T-helper 17 cell (primary cell): ENCODE data around the gene SYNGR1. TPM values are rescaled to one million over a fixed set of nuclear protein-coding genes. Genes with fewer than 3 reads are reported as not detected.
"Not testable (repeated sequence)": the region's sequence is repeated elsewhere in the genome, so short reads cannot be mapped to it uniquely, and the experiment has no call there.

Experiments
- ATAC-seq: fragments of 150-1000 bp; cut with Tn5 transposase; 2 replicates; pipeline ENCODE4 v1.10.0; 2021; ENCODE audit warnings: mild to moderate bottlenecking, moderate library complexity
- DNase-seq, 3 donors: peaks; one replicate each; pipeline versions ENCODE4 v3.0.0 to v3.0.0-alpha.2; 2020 to 2021
- H3K9me3 ChIP-seq: one replicate; pipeline ENCODE4 v1.7.0; 2013; ENCODE audit warnings: low read length, mild to moderate bottlenecking; ENCODE audit not compliant: control insufficient read depth, poor library complexity, severe bottlenecking
- H3K27ac Mint-ChIP-seq: one replicate; pipeline ENCODE4 v1.8.0; 2022; ENCODE audit warnings: mild to moderate bottlenecking, moderate library complexity, mixed read lengths
- H3K27me3 Mint-ChIP-seq: one replicate; pipeline ENCODE4 v1.8.0; 2022; ENCODE audit warnings: mixed read lengths
- H3K36me3 Mint-ChIP-seq: one replicate; pipeline ENCODE4 v1.8.0; 2022; ENCODE audit warnings: low read depth, mixed read lengths
- H3K4me1 Mint-ChIP-seq: one replicate; pipeline ENCODE4 v1.8.0; 2022; ENCODE audit warnings: mild to moderate bottlenecking, mixed read lengths
- H3K4me3 Mint-ChIP-seq: one replicate; pipeline ENCODE4 v1.8.0; 2022; ENCODE audit warnings: mild to moderate bottlenecking, moderate library complexity, mixed read lengths
- total RNA-seq, 4 donors: library from RNA in 2 of 4; stranded (reverse) in 2 of 4; gene quantifications; one replicate each; pipeline ENCODE4 v1.2.3 and lab custom pipeline; 2022 to 2026

Gene SYNGR1
- total RNA-seq, 2 donors from 2014 or later: 0.47 to 1.1 TPM

GRCh38 chr22:39311592-39312400 lies 38.0 kb upstream of the SYNGR1 start:
- Mint-ChIP-seq H3K36me3 (peaks cover 3% of the 10 kb centered on the region), H3K4me3 (no peak overlapping the region), H3K27me3 (no peaks in the 10 kb centered on the region), H3K4me1 (peaks cover 31% of the 10 kb centered on the region), H3K27ac (peak overlapping the region; percentile 49)
- ATAC-seq (no peak), DNase-seq (no peak)
- no peaks in the 10 kb centered on the region for H3K9me3 ChIP-seq

DNA sequence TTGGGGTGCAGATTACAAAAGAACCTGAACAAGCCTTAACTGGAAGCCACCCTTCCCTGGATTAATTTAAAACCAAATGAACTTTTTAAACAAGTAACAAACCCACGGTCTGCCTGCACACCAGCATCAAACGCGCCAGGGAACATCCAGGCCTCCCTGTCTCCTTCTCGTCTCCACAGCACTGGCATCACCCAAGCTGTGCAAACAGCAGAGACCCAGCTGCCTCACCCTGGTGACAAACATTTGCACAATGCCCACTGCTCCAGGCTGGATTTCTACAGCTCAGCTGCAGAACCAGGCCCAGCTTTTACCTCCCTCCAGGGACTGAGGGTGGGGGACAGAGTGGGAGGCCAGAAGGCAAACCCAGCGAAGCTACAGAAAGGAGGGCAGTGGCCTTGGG lies 37.4 kb upstream of the SYNGR1 start:
- ATAC-seq: no peak
- H3K4me3 Mint-ChIP-seq: no peak overlapping the region
- peak overlapping the region; percentile 78 for H3K27ac Mint-ChIP-seq
- no peak for DNase-seq
- no peaks in the 10 kb centered on the region for H3K9me3 ChIP-seq
- H3K4me1 Mint-ChIP-seq: peaks cover 36% of the 10 kb centered on the region
- H3K27me3 Mint-ChIP-seq: no peaks in the 10 kb centered on the region
- H3K36me3 Mint-ChIP-seq: peaks cover 3% of the 10 kb centered on the region

GRCh38 chr22:39313258-39314001 lies 36.4 kb upstream of the SYNGR1 start:
- Mint-ChIP-seq H3K27me3 (no peaks in the 10 kb centered on the region), H3K27ac (peak overlapping the region; percentile 78), H3K36me3 (peaks cover 3% of the 10 kb centered on the region), H3K4me3 (peak overlapping the region; percentile 41), H3K4me1 (peaks cover 45% of the 10 kb centered on the region)
- DNase-seq (no peak), ATAC-seq (no peak)
- no peaks in the 10 kb centered on the region for H3K9me3 ChIP-seq

DNA sequence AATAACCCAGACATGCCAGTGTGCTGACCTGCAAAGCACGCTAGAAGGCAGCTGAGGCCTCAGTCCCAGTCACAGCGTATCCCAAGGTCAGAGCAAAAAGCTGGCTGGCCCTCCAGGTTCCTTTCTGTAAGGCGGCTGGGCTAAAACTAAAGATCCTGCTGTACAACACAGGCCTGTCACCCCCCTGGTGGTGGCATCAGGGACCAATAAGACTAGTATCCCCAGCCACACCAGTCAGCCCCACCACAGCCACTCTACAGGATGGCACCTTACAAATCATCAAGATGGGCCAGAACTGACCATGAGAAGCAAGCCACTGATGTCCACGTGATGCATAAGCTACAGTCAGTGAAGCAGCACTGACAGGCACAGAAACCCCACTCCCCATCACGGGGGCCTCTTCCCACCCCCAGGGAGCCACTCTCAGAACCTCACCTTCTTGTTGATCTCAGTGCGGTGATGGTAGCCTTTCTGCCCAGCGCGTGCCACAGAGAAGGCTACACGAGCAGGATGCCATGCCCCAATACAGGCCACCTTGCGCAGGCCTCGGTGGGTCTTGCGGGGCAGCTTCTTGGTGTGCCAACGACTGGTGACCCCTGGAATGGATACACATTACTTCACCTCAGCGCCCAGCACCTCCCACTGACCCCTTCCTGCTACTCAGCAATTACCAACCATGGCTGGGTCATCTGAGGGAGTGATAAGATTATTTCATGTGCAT lies 35.4 kb upstream of the SYNGR1 start:
- ATAC-seq: no peak
- no peak for DNase-seq
- H3K4me1 Mint-ChIP-seq: peaks cover 52% of the 10 kb centered on the region
- peaks cover 5% of the 10 kb centered on the region for H3K36me3 Mint-ChIP-seq
- H3K27ac Mint-ChIP-seq: peak overlapping the region; percentile 100
- no peak overlapping the region for H3K4me3 Mint-ChIP-seq
- H3K9me3 ChIP-seq: no peaks in the 10 kb centered on the region
- no peaks in the 10 kb centered on the region for H3K27me3 Mint-ChIP-seq

DNA sequence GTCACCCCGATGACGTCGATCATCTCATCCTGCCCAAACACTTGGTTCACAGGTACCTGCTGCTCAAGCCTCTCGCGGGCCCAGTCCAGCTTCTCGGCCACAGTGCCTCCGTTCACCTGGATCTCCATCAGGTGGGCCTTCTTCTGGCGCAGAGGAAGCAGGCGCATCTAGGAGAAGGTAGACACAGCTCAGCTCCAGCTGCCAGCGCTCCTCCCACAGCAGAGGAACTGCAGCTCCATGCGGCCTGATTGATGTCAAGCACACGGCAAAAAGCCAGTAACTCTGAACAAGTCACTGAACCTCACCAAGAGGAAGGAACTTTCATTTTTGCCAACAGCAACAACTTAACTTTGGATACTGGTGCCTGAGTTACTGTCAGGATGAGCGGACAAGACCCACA lies 34.4 kb upstream of the SYNGR1 start:
- Mint-ChIP-seq H3K4me1 (peaks cover 54% of the 10 kb centered on the region), H3K27ac (peak overlapping the region; percentile 100), H3K27me3 (no peaks in the 10 kb centered on the region), H3K36me3 (peaks cover 6% of the 10 kb centered on the region), H3K4me3 (peak overlapping the region; percentile 33)
- DNase-seq (no peak), ATAC-seq (no peak)
- no peaks in the 10 kb centered on the region for H3K9me3 ChIP-seq

GRCh38 chr22:39316440-39317083 lies 33.2 kb upstream of the SYNGR1 start:
- peak overlapping the region; percentile 99 for H3K4me3 Mint-ChIP-seq
- no peaks in the 10 kb centered on the region for H3K27me3 Mint-ChIP-seq
- H3K9me3 ChIP-seq: no peaks in the 10 kb centered on the region
- H3K36me3 Mint-ChIP-seq: peaks cover 6% of the 10 kb centered on the region
- DNase-seq (peak; percentile 48 to 64 (median 50)), ATAC-seq (peak; percentile 38)
- peak overlapping the region; percentile 100 for H3K27ac Mint-ChIP-seq
- peaks cover 47% of the 10 kb centered on the region for H3K4me1 Mint-ChIP-seq

DNA sequence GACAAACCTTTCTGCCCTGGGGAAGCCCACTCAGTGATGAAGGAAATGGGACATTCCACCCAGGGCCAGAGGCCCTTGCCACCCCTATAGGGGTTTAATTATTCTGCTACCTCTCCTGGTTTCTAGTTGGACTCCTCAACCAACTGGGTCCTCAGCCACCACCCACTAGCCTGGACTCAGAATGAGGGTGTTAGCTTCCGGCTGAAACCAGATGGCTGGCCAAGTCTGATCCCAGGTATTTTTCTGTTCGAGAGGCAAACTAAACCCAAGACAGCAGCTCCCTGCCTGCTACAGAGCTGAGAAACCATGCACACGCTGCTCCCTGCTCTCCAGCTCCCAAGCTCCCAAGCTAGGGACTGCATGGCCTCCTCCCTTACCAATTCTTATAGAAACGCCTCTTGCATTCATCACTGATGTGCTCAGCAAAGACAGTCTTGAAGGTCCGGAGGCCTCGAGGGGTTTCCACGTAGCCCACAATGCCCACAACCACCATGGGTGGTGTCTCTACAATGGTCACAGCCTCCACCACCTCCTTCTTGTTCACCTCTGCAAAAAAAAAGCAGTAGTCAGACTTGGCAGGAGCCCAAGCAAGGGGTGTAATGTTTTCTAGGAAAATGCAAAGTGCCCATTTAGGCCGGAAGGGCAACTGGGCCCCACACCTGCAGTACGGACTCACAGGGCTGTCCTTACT lies 32.6 kb upstream of the SYNGR1 start:
- H3K9me3 ChIP-seq: no peaks in the 10 kb centered on the region
- Mint-ChIP-seq H3K4me3 (peak overlapping the region; percentile 99), H3K36me3 (peaks cover 6% of the 10 kb centered on the region), H3K27ac (peak overlapping the region; percentile 100), H3K27me3 (no peaks in the 10 kb centered on the region), H3K4me1 (peaks cover 45% of the 10 kb centered on the region)
- no peak for DNase-seq
- ATAC-seq: no peak

- no peak for ATAC-seq
These were observed 31.9 kb upstream of the SYNGR1 start for GRCh38 chr22:39317775-39318506.

GRCh38 chr22:39318507-39319283 lies 31.1 kb upstream of the SYNGR1 start:
- H3K27me3 Mint-ChIP-seq: no peaks in the 10 kb centered on the region
- peaks cover 39% of the 10 kb centered on the region for H3K4me1 Mint-ChIP-seq
- DNase-seq (no peak), ATAC-seq (peak; percentile 16)
- no peaks in the 10 kb centered on the region for H3K9me3 ChIP-seq
- peak overlapping the region; percentile 99 for H3K4me3 Mint-ChIP-seq
- H3K27ac Mint-ChIP-seq: peak overlapping the region; percentile 100
- H3K36me3 Mint-ChIP-seq: peaks cover 6% of the 10 kb centered on the region

More at GRCh38 chr22:39317775-39318506, 31.9 kb upstream of the SYNGR1 start:
- Mint-ChIP-seq H3K36me3 (peaks cover 6% of the 10 kb centered on the region), H3K27ac (peak overlapping the region; percentile 100), H3K27me3 (no peaks in the 10 kb centered on the region), H3K4me1 (peaks cover 45% of the 10 kb centered on the region), H3K4me3 (peak overlapping the region; percentile 99)
- DNase-seq: no peak
- no peaks in the 10 kb centered on the region for H3K9me3 ChIP-seq

- peaks cover 6% of the 10 kb centered on the region for H3K36me3 Mint-ChIP-seq
- DNase-seq: peak; percentile 89 to 98 (median 94)
- H3K4me3 Mint-ChIP-seq: peak within 1 kb of the TSS; percentile 99
- no peaks in the 10 kb centered on the region for H3K9me3 ChIP-seq
- H3K27me3 Mint-ChIP-seq: no peaks in the 10 kb centered on the region
- peak within 1 kb of the TSS; percentile 100 for H3K27ac Mint-ChIP-seq
- peaks cover 39% of the 10 kb centered on the region for H3K4me1 Mint-ChIP-seq
- ATAC-seq: peak; percentile 86
These were observed 30.3 kb upstream of the SYNGR1 start, which contains the start of gene RPL3 for GRCh38 chr22:39319284-39320022. TSS of gene RPL3 (minus strand) at chr22:39319623. CDS start at chr22:39319597, 26 bp downstream.

GRCh38 chr22:39320616-39321029 lies 29.2 kb upstream of the SYNGR1 start:
- H3K36me3 Mint-ChIP-seq, H3K27me3 Mint-ChIP-seq, DNase-seq, ATAC-seq, H3K9me3 ChIP-seq: not testable (repeated sequence)
- Mint-ChIP-seq H3K27ac (peak overlapping the region; percentile 100), H3K4me1 (peaks cover 35% of the 10 kb centered on the region), H3K4me3 (peak overlapping the region; percentile 99)
